ENCODE measurements around the gene DNTT. TPM values are rescaled to one million over a fixed set of nuclear protein-coding genes. Genes with fewer than 3 reads are reported as not detected.

Gene DNTT
- polyA plus RNA-seq = not detected in 3 replicates
- not detected for polyA plus RNA-seq (2011; ENCODE audit: low read depth)
- not detected in 2 replicates for polyA plus RNA-seq (2011; cell fraction: cytosol; rRNA removed)
- polyA plus RNA-seq (2011; cell fraction: nucleus; rRNA removed) = not detected in 2 replicates
- polyA plus RNA-seq (2012; ENCODE audit: low replicate concordance) = not detected in 2 replicates
- not detected in 3 replicates for polyA minus RNA-seq
- polyA minus RNA-seq (2011; cell fraction: cytosol; rRNA and poly(A)+ RNA removed) = not detected
- polyA minus RNA-seq (2011; cell fraction: nucleus; rRNA and poly(A)+ RNA removed) = not detected in 2 replicates

DNA sequence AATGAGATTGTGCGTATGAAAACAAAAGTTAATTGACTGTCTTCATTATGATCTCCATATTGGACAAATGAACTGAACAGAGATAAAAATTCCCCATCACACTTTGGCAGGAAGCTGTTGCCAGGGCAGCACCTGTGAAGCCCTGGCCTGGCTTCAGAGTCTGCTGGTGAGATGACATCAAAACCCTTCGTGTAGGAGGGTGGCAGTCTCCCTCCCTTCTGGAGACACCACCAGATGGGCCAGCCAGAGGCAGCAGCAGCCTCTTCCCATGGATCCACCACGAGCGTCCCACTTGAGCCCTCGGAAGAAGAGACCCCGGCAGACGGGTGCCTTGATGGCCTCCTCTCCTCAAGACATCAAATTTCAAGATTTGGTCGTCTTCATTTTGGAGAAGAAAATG, at the start of gene DNTT:
DNTT (plus strand) TSS at position 205 of the 400 bp plus-strand sequence; CDS start at position 269, 64 bp downstream.
- no peaks in the 10 kb centered on the region for H4K20me1 ChIP-seq (ENCODE audit: control insufficient read depth, extremely low read depth, insufficient read depth, low read length)
- no peaks in the 10 kb centered on the region for H3K4me1 ChIP-seq (ENCODE audit: control insufficient read depth, extremely low read depth, insufficient read depth, low read length)
- H3K79me2 ChIP-seq (ENCODE audit: control insufficient read depth, insufficient read depth, low read length) = no peaks in the 10 kb centered on the region
- H3K9me3 ChIP-seq (ENCODE audit: control insufficient read depth, low read depth, low read length) = no peaks in the 10 kb centered on the region
- H3K27me3 ChIP-seq (ENCODE audit: control insufficient read depth, extremely low read depth, insufficient read depth, low read length) = peaks cover 7% of the 10 kb centered on the region
- H3K4me3 ChIP-seq (ENCODE audit: control insufficient read depth in 2 of 3, extremely low read depth in 1 of 3, insufficient read depth in 2 of 3, low read depth in 1 of 3, low read length in 3 of 3) = no peak within 1 kb of the TSS
- no peak within 1 kb of the TSS for H3K27ac ChIP-seq (ENCODE audit: control insufficient read depth, insufficient read depth, low read length)
- no peaks in the 10 kb centered on the region for H3K9me1 ChIP-seq (ENCODE audit: control insufficient read depth, extremely low read depth, insufficient read depth, low read length)
- no peak for FAIRE-seq
- no peak within 1 kb of the TSS for H3K4me2 ChIP-seq (ENCODE audit: control insufficient read depth, extremely low read depth, insufficient read depth, low read depth, low read length)
- H3K36me3 ChIP-seq (ENCODE audit: control insufficient read depth in 2 of 2, extremely low read depth in 1 of 2, insufficient read depth in 2 of 2, low read length in 2 of 2) = no peaks in the 10 kb centered on the region
- no peak within 1 kb of the TSS for H2AFZ ChIP-seq (ENCODE audit: control insufficient read depth, low read length)
- no peak for DNase-seq (ENCODE audit: low read depth, low spot score)
- TF ChIP-seq, protein P1, sequence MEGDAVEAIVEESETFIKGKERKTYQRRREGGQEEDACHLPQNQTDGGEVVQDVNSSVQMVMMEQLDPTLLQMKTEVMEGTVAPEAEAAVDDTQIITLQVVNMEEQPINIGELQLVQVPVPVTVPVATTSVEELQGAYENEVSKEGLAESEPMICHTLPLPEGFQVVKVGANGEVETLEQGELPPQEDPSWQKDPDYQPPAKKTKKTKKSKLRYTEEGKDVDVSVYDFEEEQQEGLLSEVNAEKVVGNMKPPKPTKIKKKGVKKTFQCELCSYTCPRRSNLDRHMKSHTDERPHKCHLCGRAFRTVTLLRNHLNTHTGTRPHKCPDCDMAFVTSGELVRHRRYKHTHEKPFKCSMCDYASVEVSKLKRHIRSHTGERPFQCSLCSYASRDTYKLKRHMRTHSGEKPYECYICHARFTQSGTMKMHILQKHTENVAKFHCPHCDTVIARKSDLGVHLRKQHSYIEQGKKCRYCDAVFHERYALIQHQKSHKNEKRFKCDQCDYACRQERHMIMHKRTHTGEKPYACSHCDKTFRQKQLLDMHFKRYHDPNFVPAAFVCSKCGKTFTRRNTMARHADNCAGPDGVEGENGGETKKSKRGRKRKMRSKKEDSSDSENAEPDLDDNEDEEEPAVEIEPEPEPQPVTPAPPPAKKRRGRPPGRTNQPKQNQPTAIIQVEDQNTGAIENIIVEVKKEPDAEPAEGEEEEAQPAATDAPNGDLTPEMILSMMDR (optimal IDR thresholded peaks at IDR 0.05 in 1 of 3, IDR thresholded peaks at IDR 0.05 in 1 of 3, conservative IDR thresholded peaks at IDR 0.05 in 1 of 3; ENCODE audit: extremely low read depth in 1 of 3, insufficient read depth in 2 of 3, low read length in 3 of 3) = no peak
- TF ChIP-seq EZH2 (IDR thresholded peaks at IDR 0.05; ENCODE audit: low read length) = no peak
- no peak within 1 kb of the TSS for H3K9ac ChIP-seq (ENCODE audit: control insufficient read depth, extremely low read depth, insufficient read depth, low read length)
- dilution Hi-C loops (cut with MboI; ENCODE audit: extremely low pct_ligation_motif_present, low sequenced_read_pairs) = no loop called here

DNA sequence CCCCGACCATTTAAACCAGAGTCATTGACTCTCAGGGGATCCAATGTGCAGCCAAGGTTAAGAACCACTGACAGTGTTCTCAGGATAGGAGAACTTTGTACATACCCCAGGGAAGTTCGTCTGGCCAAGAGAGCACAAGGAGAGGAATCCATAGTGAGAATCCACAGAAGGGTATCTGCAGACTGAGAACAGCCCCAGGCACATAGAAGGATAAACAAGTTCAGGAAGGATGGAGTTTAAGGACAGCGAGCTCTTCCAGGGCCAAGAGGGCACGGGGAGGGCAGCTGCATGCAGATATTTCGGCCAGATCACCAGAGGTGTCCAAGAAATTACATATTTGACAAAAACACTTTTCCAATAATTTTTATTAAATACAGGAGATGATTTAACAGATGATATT, 49.3 kb upstream of the DNTT start:
- FAIRE-seq = no peak
- Histone ChIP-seq H2AFZ (ENCODE audit: control insufficient read depth, low read length) (no peak overlapping the region), H3K36me3 (ENCODE audit: control insufficient read depth in 2 of 2, extremely low read depth in 1 of 2, insufficient read depth in 2 of 2, low read length in 2 of 2) (no peaks in the 10 kb centered on the region), H3K4me3 (ENCODE audit: control insufficient read depth in 2 of 3, extremely low read depth in 1 of 3, insufficient read depth in 2 of 3, low read depth in 1 of 3, low read length in 3 of 3) (no peak overlapping the region), H3K4me1 (ENCODE audit: control insufficient read depth, extremely low read depth, insufficient read depth, low read length) (no peaks in the 10 kb centered on the region), H3K9me1 (ENCODE audit: control insufficient read depth, extremely low read depth, insufficient read depth, low read length) (no peaks in the 10 kb centered on the region), H4K20me1 (ENCODE audit: control insufficient read depth, extremely low read depth, insufficient read depth, low read length) (no peaks in the 10 kb centered on the region), H3K9ac (ENCODE audit: control insufficient read depth, extremely low read depth, insufficient read depth, low read length) (no peak overlapping the region), H3K27me3 (ENCODE audit: control insufficient read depth, extremely low read depth, insufficient read depth, low read length) (no peaks in the 10 kb centered on the region), H3K27ac (ENCODE audit: control insufficient read depth, insufficient read depth, low read length) (no peak overlapping the region), H3K4me2 (ENCODE audit: control insufficient read depth, extremely low read depth, insufficient read depth, low read depth, low read length) (no peak overlapping the region), H3K9me3 (ENCODE audit: control insufficient read depth, low read depth, low read length) (no peaks in the 10 kb centered on the region), H3K79me2 (ENCODE audit: control insufficient read depth, insufficient read depth, low read length) (no peaks in the 10 kb centered on the region)
- dilution Hi-C loops (cut with MboI; ENCODE audit: extremely low pct_ligation_motif_present, low sequenced_read_pairs) = no loop called here
- DNase-seq (ENCODE audit: low read depth, low spot score) = no peak
- no peak for TF ChIP-seq EZH2 (IDR thresholded peaks at IDR 0.05; ENCODE audit: low read length)
- TF ChIP-seq, protein P1 (optimal IDR thresholded peaks at IDR 0.05 in 1 of 3, IDR thresholded peaks at IDR 0.05 in 1 of 3, conservative IDR thresholded peaks at IDR 0.05 in 1 of 3; ENCODE audit: extremely low read depth in 1 of 3, insufficient read depth in 2 of 3, low read length in 3 of 3) = no peak
